ENCODE results near the gene ZMYM2. TPM values are rescaled to one million over a fixed set of nuclear protein-coding genes. Genes with fewer than 3 reads are reported as not detected.

Gene ZMYM2
- total and polyA plus RNA-seq, 8 donors = 10.8 to 182 (median 75.3) TPM

DNA sequence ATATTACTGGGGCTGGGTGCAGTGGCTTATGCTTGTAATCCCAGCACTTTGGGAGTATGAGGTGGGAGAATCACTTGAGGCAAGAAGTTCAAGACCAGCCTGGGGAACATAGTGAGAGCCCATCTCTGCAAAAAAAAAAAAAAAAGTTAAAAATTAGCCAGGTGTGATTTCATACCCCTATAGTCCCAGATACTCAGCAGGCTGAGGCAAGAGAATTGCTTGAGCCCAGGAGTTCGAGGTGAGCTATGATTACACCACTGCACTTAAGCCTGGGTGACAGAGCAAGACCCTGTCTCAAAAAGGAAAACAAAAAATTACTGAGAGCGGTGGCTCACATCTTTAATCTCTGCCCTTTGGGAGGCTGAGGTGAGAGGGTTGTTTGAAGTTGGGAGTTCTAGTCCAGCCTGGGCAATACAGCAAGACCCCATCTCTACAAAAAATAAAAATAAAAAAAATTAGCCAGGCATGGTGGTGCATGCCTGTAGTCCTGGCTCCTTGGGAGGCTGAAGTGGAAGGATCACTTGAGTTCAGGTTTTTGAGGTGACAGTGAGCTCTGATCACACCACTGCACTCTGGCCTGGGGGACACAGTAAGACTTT is 87.5 kb downstream of the ZMYM2 start:
- no peak for DNase-seq
- Histone ChIP-seq H3K9me3 (no peaks in the 10 kb centered on the region), H3K4me3 (no peak overlapping the region), H3K27me3 (no peaks in the 10 kb centered on the region), H3K36me3 (peaks cover 0 to 64% (median 43%) of the 10 kb centered on the region in 4 donors), H3K27ac (no peak overlapping the region), H3K4me1 (peaks cover 0 to 14% (median 0%) of the 10 kb centered on the region in 4 donors)
- intact Hi-C loops (cut with DNase I; ENCODE audit: low total_unique reads) = no loop called here
- TF ChIP-seq EP300 (IDR thresholded peaks at IDR 0.05) (no peak), POLR2A (IDR thresholded peaks at IDR 0.05) (no peak), POLR2AphosphoS5 (IDR thresholded peaks at IDR 0.05) (no peak), CTCF (IDR thresholded peaks at IDR 0.05) (no peak)
- WGBS, 5 donors = 89 to 100% (median 93%) methylated on average over 2 of the region's 2 CpGs

DNA sequence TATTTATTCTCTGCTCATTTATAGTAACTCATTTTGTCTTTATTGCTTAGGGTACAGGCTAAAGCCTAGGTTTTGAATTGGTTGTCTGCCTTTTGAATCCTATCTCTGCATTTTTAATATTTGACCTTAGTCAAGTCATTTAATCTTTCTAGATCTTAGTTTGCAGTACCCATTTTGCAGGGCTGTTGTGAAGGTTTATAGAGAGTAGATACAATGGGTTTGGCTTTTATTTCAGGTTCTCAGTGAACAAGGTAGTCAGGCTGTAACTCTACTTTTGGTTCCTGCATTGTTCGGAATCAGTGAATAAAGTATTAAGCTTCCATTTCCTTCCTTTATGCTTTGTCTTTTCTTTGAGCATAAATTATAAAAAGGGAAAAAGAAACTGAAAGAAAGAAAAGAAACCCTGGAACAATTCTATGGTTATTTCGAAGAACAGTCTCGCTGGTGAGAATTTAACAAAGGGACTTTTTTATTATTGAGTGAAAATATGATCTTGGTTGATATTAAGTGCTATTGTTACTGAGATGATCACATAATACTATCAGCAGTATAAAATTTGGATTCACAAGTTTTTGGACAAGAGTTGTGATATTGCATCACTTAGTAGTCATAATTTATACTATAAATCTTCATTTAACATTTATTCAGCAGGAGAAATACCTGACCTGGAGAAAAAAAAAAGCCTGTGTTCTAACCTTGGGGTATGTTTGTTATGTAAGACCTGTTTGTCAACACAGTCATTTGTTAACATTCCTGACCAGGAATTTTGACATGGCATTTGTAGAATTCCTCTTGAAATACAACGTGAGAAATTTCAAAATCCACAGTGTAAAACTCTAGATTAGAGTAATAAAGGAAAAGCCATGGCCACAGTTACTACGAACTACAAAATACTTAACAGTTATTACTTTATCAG is 91.3 kb downstream of the ZMYM2 start:
- Histone ChIP-seq H3K4me1 (peaks cover 0 to 14% (median 0%) of the 10 kb centered on the region in 4 donors), H3K9me3 (no peaks in the 10 kb centered on the region), H3K27me3 (no peaks in the 10 kb centered on the region), H3K4me3 (no peak overlapping the region), H3K27ac (peak overlapping the region in 1 of 5 donors; percentile 17), H3K36me3 (peaks cover 3 to 63% (median 44%) of the 10 kb centered on the region in 4 donors)
- 72 to 83% (median 78%) methylated on average over 5 of the region's 5 CpGs for WGBS, 5 donors
- TF ChIP-seq POLR2A (IDR thresholded peaks at IDR 0.05) = no peak
- TF ChIP-seq CTCF (IDR thresholded peaks at IDR 0.05) = no peak
- no peak for TF ChIP-seq POLR2AphosphoS5 (IDR thresholded peaks at IDR 0.05)
- TF ChIP-seq EP300 (IDR thresholded peaks at IDR 0.05) = no peak
- DNase-seq = no peak
- intact Hi-C loops (cut with DNase I; ENCODE audit: low total_unique reads) = no loop called here

DNA sequence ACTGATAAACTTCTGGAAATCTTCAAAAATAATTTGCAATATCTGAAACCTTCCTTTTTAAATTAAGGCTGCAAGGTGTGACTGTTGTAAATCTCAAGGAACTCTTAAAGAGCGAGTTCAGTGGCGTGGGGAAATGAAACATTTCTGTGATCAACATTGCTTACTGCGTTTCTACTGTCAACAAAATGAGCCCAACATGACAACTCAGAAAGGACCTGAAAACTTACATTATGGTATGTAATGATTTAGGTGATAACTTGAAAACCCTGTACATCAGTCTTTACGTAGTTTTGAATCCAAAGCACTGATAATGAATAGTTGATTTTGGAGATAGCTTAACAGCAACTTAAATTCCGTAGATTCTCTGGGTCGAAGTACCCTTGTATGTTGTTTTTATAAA is 92.8 kb downstream of the ZMYM2 start:
- no peak for TF ChIP-seq POLR2AphosphoS5 (IDR thresholded peaks at IDR 0.05)
- TF ChIP-seq POLR2A (IDR thresholded peaks at IDR 0.05) = no peak
- TF ChIP-seq EP300 (IDR thresholded peaks at IDR 0.05) = no peak
- H3K9me3 ChIP-seq = no peaks in the 10 kb centered on the region
- no peak for DNase-seq
- H3K27ac ChIP-seq = no peak overlapping the region
- H3K4me1 ChIP-seq = peaks cover 0 to 14% (median 0%) of the 10 kb centered on the region in 4 donors
- no peak overlapping the region for H3K4me3 ChIP-seq
- intact Hi-C loops (cut with DNase I; ENCODE audit: low total_unique reads) = no loop called here
- peaks cover 6 to 65% (median 52%) of the 10 kb centered on the region in 4 donors for H3K36me3 ChIP-seq
- 77 to 93% (median 85%) methylated on average over 6 of the region's 6 CpGs for WGBS, 5 donors
- no peaks in the 10 kb centered on the region for H3K27me3 ChIP-seq

- no peak for DNase-seq
- Histone ChIP-seq H3K36me3 (peaks cover 7 to 63% (median 62%) of the 10 kb centered on the region in 4 donors), H3K27me3 (no peaks in the 10 kb centered on the region), H3K9me3 (no peaks in the 10 kb centered on the region), H3K27ac (no peak overlapping the region), H3K4me1 (peaks cover 0 to 14% (median 0%) of the 10 kb centered on the region in 4 donors), H3K4me3 (no peak overlapping the region)
- no peak for TF ChIP-seq CTCF (IDR thresholded peaks at IDR 0.05)
- no peak for TF ChIP-seq EP300 (IDR thresholded peaks at IDR 0.05)
- no peak for TF ChIP-seq POLR2A (IDR thresholded peaks at IDR 0.05)
- no peak for TF ChIP-seq POLR2AphosphoS5 (IDR thresholded peaks at IDR 0.05)
- 94 to 96% (median 95%) methylated on average over 3 of the region's 3 CpGs for WGBS, 5 donors
- intact Hi-C loops (cut with DNase I; ENCODE audit: low total_unique reads) = no loop called here
Observed at GRCh38 chr13:20053016-20053415, 94.5 kb downstream of the ZMYM2 start.

Measured in stomach (tissue), 9 donors.